Kidney epithelial cell (primary cell): ENCODE results near the gene PSMD2. TPM values are rescaled to one million over a fixed set of nuclear protein-coding genes. Genes with fewer than 3 reads are reported as not detected.
A peak's percentile ranks its signal among the peaks of the same experiment; 100 is the strongest.

Experiments used
- DNase-seq: peaks from one replicate; pipeline ENCODE4 v3.0.0-alpha.2; 2010; ENCODE audit warnings: low read depth
- H3K27me3 ChIP-seq: 2 replicates; pipeline ENCODE4 v1.6.0; 2011; ENCODE audit warnings: low read length; ENCODE audit not compliant: control insufficient read depth, insufficient read depth
- H3K36me3 ChIP-seq: 2 replicates; pipeline ENCODE4 v1.5.1; 2011; ENCODE audit warnings: low read length; ENCODE audit not compliant: control insufficient read depth, insufficient read depth
- H3K4me3 ChIP-seq: 2 replicates; pipeline ENCODE4 v1.5.1; 2011; ENCODE audit warnings: low read depth, mild to moderate bottlenecking, control low read depth, low read length
- CTCF ChIP-seq: IDR thresholded peaks from 2 replicates; pipeline ENCODE4 v1.5.1; 2011; ENCODE audit warnings: mild to moderate bottlenecking, moderate library complexity, low read length, control low read depth, inconsistent platforms; ENCODE audit not compliant: insufficient read depth, poor library complexity, severe bottlenecking
- total RNA-seq: library from RNA; depleted of rRNA; stranded (reverse); fragments of >200 nt; gene quantifications from 2 replicates; pipeline ENCODE4 v1.2.3, GENCODE V29; 2015

PSMD2 gene
- total RNA-seq, 1 donor from 2014 or later: 903 TPM

- TF ChIP-seq CTCF: no peak
- peaks cover 6% of the 10 kb centered on the region for H3K27me3 ChIP-seq
- no peak overlapping the region for H3K4me3 ChIP-seq
- H3K36me3 ChIP-seq: no peaks in the 10 kb centered on the region
- DNase-seq: no peak
Measured at GRCh38 chr3:184296616-184297015, 2.4 kb upstream of the PSMD2 start.

- H3K36me3 ChIP-seq: peaks cover 1% of the 10 kb centered on the region
- no peak for DNase-seq
- peaks cover 2% of the 10 kb centered on the region for H3K27me3 ChIP-seq
- no peak for TF ChIP-seq CTCF
- peak overlapping the region; percentile 82 for H3K4me3 ChIP-seq
Measured at GRCh38 chr3:184299488-184300377, 692 bp downstream of the PSMD2 start.

- H3K36me3 ChIP-seq: peaks cover 1% of the 10 kb centered on the region
- H3K27me3 ChIP-seq: no peaks in the 10 kb centered on the region
- no peak for DNase-seq
- no peak for TF ChIP-seq CTCF
- peak overlapping the region; percentile 82 for H3K4me3 ChIP-seq
Measured at GRCh38 chr3:184300378-184300720, 1.3 kb downstream of the PSMD2 start.

- peaks cover 7% of the 10 kb centered on the region for H3K36me3 ChIP-seq
- no peak for DNase-seq
- peak; percentile 44 for TF ChIP-seq CTCF
Measured at GRCh38 chr3:184305577-184305976, 6.5 kb downstream of the PSMD2 start.

GRCh38 chr3:184306341-184306972 lies 7.4 kb downstream of the PSMD2 start:
- Histone ChIP-seq H3K36me3 (peaks cover 7% of the 10 kb centered on the region), H3K27me3 (no peaks in the 10 kb centered on the region), H3K4me3 (no peak overlapping the region)
- no peak for TF ChIP-seq CTCF
- DNase-seq: no peak

More at GRCh38 chr3:184305577-184305976, 6.5 kb downstream of the PSMD2 start:
- no peak overlapping the region for H3K4me3 ChIP-seq
- H3K27me3 ChIP-seq: no peaks in the 10 kb centered on the region
